DMS153 treated with DMSO at 0.1 percent for 48 hours (cell line): ENCODE results near the gene ABHD6.
"Not testable (repeated sequence)": the region's sequence is repeated elsewhere in the genome, so short reads cannot be mapped to it uniquely, and the experiment has no call there.

Experiments used
- DNase-seq: peaks from one replicate; lab custom pipeline; 2025; ENCODE audit not compliant: unreplicated experiment; lab: John Stamatoyannopoulos, UW

Gene ABHD6, protein sequence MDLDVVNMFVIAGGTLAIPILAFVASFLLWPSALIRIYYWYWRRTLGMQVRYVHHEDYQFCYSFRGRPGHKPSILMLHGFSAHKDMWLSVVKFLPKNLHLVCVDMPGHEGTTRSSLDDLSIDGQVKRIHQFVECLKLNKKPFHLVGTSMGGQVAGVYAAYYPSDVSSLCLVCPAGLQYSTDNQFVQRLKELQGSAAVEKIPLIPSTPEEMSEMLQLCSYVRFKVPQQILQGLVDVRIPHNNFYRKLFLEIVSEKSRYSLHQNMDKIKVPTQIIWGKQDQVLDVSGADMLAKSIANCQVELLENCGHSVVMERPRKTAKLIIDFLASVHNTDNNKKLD

GRCh38 chr3:58237238-58237940, at the start of gene ABHD6:
ABHD6 (plus strand) TSS chr3:58237792; CDS start chr3:58256587, 18,795 bp downstream.
- DNase-seq, result no peak

DNA sequence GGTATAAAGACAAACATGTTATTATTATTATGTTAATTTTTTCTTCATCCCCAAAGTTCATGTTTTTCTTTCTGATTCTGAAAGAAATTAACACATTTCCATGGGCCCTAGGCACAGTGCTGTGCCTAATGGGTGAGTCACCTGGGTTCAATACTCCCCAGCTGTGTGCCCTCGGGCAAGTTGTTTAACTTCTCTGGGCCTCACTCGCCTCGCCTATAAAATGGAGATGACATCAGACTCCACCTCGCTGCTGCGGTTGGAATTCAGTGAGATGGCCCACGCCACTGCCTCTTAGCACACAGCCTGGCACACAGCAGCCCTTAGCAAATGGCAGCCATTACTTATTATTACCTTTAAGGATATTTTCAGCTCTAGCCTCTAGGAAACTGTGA, 49.4 kb upstream of the ABHD6 start:
- no peak for DNase-seq

GRCh38 chr3:58188921-58189451, 48.6 kb upstream of the ABHD6 start:
- no peak for DNase-seq

DNA sequence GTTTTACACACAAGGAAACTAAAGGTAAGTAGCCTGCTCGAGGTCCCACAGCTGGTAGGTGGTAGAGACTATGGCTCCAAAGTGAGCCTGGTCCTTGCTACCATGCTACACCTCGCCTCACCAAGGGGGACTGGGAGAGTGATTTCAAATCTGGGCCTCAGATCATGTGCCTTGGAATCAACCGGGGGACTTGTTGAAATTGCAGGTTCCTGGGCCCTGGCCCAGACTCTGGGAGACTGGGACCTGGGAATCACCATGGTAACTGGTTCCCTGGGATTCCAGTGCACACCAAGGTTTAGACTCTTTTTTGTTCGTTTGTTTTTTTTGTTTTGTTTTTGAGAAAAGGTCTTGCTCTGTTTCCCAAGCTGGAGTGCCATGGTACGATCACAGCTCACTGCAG, 47.9 kb upstream of the ABHD6 start:
- no peak for DNase-seq

GRCh38 chr3:58190291-58190690, 47.3 kb upstream of the ABHD6 start:
- DNase-seq, result no peak

DNA sequence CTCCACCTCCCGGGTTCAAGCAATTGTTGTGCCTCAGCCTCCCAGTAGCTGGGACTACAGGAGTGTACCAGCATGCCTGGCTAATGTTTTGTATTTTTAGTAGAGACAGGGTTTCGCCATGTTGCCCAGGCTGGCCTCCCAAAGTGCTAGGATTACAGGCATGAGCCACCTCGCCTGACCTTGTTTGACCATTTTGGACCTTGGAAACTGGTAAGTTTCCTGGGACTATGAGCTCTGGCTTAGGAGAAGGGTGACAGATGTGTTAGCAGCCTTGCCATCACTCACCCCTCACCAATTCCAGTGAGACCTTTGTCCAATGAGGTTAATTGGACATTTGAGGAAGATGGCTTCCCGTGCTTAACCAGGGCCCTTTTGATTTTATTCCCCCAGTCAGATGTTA, 46.7 kb upstream of the ABHD6 start:
- no peak for DNase-seq

GRCh38 chr3:58191361-58191991, 46.1 kb upstream of the ABHD6 start:
- DNase-seq, result no peak

DNA sequence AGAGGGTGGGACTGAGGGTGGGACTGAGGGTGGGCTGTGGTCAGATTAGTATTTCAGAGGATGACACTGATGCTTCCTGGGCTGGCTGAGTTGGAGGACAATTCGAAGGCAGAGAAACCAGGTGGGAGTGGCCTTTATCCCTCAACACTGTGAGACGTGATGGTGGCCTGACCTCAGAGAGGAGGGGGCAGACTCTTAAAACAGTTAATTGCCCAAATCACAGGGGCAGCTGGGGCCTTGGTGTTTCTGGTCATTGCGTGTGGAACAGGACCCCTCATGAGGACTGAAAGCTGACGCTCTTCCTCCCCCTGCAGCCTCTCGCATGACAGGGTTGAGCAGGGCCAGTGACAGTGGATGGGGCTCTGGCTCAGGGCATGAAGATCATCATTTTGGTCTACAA, 45.5 kb upstream of the ABHD6 start:
- DNase-seq, result no peak

GRCh38 chr3:58193682-58194407, 43.7 kb upstream of the ABHD6 start:
- no peak for DNase-seq

- DNase-seq, result no peak
Observed at GRCh38 chr3:58197588-58197987, 40.0 kb upstream of the ABHD6 start.

- no peak for DNase-seq
Observed at GRCh38 chr3:58198362-58198761, 39.2 kb upstream of the ABHD6 start.

- no peak for DNase-seq
Observed at GRCh38 chr3:58198804-58199203, 38.8 kb upstream of the ABHD6 start.

GRCh38 chr3:58200121-58200709, 37.4 kb upstream of the ABHD6 start:
- DNase-seq, result no peak

- DNase-seq, result no peak
Observed at GRCh38 chr3:58200846-58201355, 36.7 kb upstream of the ABHD6 start.

- DNase-seq, result not testable (repeated sequence)
Observed at GRCh38 chr3:58201451-58201850, 36.1 kb upstream of the ABHD6 start.

GRCh38 chr3:58202917-58203360, 34.7 kb upstream of the ABHD6 start:
- no peak for DNase-seq

- no peak for DNase-seq
Observed at GRCh38 chr3:58203541-58203940, 34.1 kb upstream of the ABHD6 start.

DNA sequence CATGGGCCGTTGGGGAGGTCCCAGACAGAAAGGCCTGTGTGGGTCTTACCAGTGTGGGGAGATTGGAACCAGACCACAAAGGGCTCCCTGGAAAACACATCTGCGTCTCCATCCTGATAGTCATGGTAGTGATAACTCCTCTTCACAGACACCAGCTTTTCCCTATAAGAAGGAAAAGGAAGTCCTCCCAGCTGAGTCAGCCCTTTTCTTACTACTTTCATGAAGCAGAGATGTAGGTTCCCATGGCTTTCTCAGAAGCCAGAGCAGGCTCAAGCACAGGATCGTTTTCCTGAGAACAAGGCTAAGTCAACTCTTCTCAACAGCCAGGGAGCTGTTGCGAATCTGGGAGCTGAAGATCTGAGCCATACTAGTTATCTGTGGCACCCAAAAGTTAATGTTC, 32.9 kb upstream of the ABHD6 start:
- DNase-seq, result no peak

DNA sequence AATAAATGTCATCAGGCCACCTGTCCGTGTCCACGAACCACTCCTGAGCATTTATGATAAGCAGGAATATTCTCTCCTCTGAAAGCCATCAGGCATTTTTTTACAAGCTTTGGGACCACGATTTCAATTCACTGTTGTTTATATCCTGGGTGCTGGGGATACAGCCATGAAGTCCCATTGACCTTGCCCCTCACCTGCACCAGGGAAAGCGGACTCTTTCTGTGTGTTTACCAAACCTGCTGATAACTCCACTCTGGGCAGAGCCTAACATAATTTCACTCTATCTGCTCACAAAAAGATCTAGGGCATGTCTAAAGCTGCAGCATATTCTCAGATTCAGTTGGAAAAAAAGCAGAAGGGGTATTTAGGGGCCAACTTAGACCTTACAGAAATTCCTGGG, 31.6 kb upstream of the ABHD6 start:
- no peak for DNase-seq

- no peak for DNase-seq
Observed at GRCh38 chr3:58206406-58207011, 31.1 kb upstream of the ABHD6 start.
